Measurements from ENCODE around the gene WIPI1.

Gene WIPI1

DNA sequence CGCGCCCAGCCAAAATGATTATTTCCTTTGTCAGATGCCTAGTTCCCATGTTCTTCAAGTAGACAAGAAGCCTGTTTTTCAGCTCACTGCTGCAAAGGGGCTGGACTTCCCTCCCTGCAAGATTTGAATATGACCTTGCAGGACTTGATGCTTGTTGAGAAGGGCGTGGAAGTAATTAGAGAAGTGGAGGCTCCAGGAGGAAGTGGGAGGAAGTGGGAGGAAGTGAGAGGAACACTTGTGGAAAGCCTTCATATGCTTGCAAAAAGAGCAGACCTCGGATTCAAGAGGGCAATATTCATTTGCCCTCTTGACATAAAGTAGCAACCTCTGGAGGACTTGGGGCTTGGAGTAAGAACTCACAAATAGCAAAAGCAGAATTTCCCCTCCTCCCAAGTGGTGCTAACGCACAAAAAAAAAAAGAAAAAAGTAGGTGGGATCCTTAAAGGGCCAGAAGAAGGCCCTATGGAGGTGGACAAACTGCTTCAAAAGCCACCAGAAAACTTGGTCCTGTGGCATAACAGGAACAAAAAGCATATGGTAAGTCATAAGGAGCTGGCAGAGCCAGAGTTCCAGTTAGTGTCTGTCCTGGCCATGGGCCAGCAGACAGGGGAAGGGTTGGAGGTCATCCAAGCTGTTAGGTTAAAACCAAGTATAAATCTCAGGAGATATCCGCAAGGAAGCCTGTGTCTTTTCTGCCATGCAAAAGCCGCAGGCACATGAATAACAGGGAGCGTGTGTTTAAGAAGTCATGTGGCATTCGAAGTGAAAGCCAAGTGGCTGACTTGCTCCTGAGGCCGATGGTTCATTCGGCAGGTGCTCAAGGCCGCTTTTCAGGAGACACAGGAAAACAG is 34.3 kb upstream of the WIPI1 start:
- no peak overlapping the region for H3K4me3 ChIP-seq (ENCODE audit: low read depth, low read length)
- TF ChIP-seq, protein P1, sequence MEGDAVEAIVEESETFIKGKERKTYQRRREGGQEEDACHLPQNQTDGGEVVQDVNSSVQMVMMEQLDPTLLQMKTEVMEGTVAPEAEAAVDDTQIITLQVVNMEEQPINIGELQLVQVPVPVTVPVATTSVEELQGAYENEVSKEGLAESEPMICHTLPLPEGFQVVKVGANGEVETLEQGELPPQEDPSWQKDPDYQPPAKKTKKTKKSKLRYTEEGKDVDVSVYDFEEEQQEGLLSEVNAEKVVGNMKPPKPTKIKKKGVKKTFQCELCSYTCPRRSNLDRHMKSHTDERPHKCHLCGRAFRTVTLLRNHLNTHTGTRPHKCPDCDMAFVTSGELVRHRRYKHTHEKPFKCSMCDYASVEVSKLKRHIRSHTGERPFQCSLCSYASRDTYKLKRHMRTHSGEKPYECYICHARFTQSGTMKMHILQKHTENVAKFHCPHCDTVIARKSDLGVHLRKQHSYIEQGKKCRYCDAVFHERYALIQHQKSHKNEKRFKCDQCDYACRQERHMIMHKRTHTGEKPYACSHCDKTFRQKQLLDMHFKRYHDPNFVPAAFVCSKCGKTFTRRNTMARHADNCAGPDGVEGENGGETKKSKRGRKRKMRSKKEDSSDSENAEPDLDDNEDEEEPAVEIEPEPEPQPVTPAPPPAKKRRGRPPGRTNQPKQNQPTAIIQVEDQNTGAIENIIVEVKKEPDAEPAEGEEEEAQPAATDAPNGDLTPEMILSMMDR (IDR thresholded peaks at IDR 0.05; ENCODE audit: borderline replicate concordance, insufficient read depth, low read depth, low read length): no peak

DNA sequence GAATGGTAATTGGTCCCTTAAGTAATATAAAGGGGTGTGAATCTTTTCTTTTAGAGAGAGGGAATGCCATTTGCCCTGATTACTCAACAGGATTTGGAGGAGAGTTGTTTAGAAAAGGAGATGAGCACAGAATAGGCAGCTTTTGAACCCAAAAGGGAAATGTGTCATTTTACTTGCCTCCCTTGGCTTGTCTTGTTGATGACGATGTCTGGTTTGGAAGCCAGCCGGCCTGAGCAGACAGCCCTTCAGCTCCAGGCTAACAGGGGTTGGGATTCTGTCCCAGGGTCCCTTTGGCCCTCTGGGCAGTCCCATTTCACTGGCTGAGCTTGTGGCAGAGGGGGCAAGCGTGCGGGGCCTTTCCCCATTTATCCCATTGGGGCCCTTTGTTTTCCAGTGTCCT is 32.6 kb upstream of the WIPI1 start:
- no peak overlapping the region for H3K4me3 ChIP-seq (ENCODE audit: low read depth, low read length)
- TF ChIP-seq, protein P1 (IDR thresholded peaks at IDR 0.05; ENCODE audit: borderline replicate concordance, insufficient read depth, low read depth, low read length): no peak

DNA sequence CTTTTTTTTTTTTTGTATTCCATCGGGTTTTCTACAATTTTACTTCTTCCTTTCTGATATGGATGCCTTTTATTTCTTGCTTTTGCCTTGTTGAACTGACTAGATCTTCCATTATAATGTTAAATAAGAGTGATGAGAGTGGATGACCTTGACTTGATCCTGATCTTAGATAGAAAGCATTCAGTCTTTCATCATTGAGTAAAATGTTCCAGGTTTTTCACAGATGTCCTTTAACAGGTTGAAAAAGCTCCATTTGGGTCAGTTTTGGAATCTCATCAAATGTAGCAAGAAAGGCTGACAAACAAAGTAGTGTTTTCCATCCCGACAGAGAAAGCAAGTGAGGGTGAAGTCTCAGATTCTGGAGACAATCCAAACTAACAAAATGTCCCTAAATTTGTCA is 27.2 kb upstream of the WIPI1 start:
- TF ChIP-seq, protein P1 (IDR thresholded peaks at IDR 0.05; ENCODE audit: borderline replicate concordance, insufficient read depth, low read depth, low read length): no peak
- H3K4me3 ChIP-seq (ENCODE audit: low read depth, low read length): no peak overlapping the region

DNA sequence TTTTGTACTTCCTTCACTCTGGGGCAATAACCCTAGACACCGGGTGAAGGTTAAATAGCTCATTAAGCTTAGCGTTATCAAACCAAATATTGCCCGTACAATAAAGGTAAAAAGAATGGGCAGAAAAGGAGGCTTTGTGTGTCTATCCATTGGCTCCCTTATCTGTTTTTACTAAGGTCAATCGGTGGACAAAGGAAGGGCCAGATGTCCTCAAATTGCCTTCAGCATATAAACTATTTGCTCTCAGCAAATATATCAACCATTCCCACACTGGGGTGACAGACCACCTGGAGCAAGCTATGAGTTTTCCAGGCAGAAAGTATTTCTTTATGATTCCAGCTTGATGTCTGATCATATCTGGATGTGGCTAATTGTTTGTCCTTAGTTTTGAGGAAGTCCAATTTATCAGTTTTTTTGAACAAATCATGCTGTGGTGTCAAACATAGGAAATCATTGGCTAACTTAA is 25.3 kb upstream of the WIPI1 start:
- no peak overlapping the region for H3K4me3 ChIP-seq (ENCODE audit: low read depth, low read length)
- TF ChIP-seq, protein P1 (IDR thresholded peaks at IDR 0.05; ENCODE audit: borderline replicate concordance, insufficient read depth, low read depth, low read length): no peak

DNA sequence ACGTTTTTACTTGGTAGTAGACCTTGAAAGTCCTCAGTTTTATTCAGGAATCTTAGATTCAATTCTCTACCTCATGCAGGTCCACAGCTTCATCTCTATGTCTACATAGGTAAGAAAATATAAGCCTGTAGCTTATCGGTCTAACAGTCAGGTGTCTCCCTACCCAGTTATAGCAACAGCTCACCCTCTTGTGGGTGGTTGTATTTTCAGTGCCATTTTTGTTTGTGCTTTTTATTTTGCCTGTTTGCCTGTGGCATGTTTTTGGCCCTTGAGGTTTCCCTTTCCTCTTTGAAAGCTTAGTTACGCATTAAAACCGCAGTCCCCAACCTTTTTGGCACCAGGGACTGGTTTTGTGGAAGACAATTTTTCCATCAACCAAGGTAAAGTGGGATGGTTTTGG is 23.6 kb upstream of the WIPI1 start:
- TF ChIP-seq, protein P1 (IDR thresholded peaks at IDR 0.05; ENCODE audit: borderline replicate concordance, insufficient read depth, low read depth, low read length): no peak

DNA sequence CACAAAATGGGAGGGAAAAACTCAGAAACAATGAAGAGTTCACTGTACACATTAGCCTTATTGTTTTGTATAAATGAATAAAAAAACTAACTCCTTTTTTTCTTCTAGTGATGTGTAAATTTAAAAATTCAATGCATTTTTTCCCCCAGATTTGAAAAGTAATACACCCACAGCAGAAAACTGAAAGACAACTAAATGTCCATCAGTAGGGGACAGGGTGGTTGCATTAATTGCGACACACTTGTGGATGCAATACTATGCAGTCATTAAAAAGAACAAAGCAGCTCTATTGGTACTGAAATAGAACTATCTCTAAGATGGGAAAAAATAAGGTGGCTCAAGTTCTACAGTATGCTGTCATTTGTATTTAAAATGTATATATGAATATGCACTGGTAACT is 13.7 kb upstream of the WIPI1 start:
- TF ChIP-seq, protein P1 (IDR thresholded peaks at IDR 0.05; ENCODE audit: borderline replicate concordance, insufficient read depth, low read depth, low read length): no peak
- H3K4me3 ChIP-seq (ENCODE audit: low read depth, low read length): no peak overlapping the region

More for the DNA sequence above, 23.6 kb upstream of the WIPI1 start:
- no peak overlapping the region for H3K4me3 ChIP-seq (ENCODE audit: low read depth, low read length)

DNA sequence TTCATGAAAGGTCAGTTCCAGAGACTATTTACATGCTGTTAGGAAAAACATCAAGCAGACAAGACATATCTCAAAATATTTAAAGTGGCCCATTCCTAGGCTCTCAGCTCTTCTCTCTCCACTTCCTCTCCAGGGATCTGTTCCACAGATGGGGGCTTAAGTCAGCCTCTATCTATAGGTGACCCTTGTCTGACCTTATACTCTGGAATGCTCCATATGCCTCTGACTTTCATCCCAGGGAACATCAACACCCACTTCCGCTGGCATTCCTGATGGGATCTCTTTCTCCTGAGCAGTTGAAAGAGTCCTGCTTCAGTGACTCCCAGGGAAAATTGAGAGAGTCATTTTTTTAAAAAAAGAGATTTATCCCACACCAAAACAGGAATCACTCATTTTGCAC is 11.5 kb upstream of the WIPI1 start:
- TF ChIP-seq, protein P1 (IDR thresholded peaks at IDR 0.05; ENCODE audit: borderline replicate concordance, insufficient read depth, low read depth, low read length): no peak
- no peak overlapping the region for H3K4me3 ChIP-seq (ENCODE audit: low read depth, low read length)
